Neural cell (in vitro differentiated cells): ENCODE data around the gene MUC21. TPM values are rescaled to one million over a fixed set of nuclear protein-coding genes. Genes with fewer than 3 reads are reported as not detected.

ENCODE experiments used
- H2AFZ ChIP-seq: fragments of 200-600, 300-800 bp; sonication (generic), shearing (Covaris generic); 2 replicates; pipeline ENCODE4 v1.6.0; 2014; ENCODE audit warnings: low read depth, mild to moderate bottlenecking, antibody characterized with exemption, low read length, moderate library complexity
- H3F3A ChIP-seq: fragments of 200-600 bp; shearing (Covaris generic); 2 replicates; pipeline ENCODE4 v1.6.1; 2016; ENCODE audit warnings: mild to moderate bottlenecking, moderate library complexity, mixed read lengths, antibody characterized with exemption, low read length; ENCODE audit not compliant: insufficient read depth, poor library complexity, severe bottlenecking
- H3K27ac ChIP-seq: fragments of 200-600, 300-800 bp; sonication (generic), shearing (Covaris generic); 2 replicates; pipeline ENCODE4 v1.5.1; 2014; ENCODE audit warnings: mild to moderate bottlenecking, low read length, moderate library complexity
- H3K27me3 ChIP-seq: fragments of 300-800, 200-600 bp; sonication (generic), shearing (Covaris generic); 2 replicates; pipeline ENCODE4 v1.6.0; 2014; ENCODE audit warnings: mild to moderate bottlenecking, low read depth, low read length, moderate library complexity; ENCODE audit not compliant: insufficient read depth
- H3K36me3 ChIP-seq: fragments of 300-800, 200-600 bp; sonication (generic), shearing (Covaris generic); 2 replicates; pipeline ENCODE4 v1.5.1; 2014; ENCODE audit warnings: mild to moderate bottlenecking, antibody characterized with exemption, low read length, moderate library complexity; ENCODE audit not compliant: insufficient read depth
- H3K4me2 ChIP-seq: fragments of 300-800, 200-600 bp; sonication (generic), shearing (Covaris generic); 2 replicates; pipeline ENCODE4 v1.6.0; 2014; ENCODE audit warnings: mild to moderate bottlenecking, low read length
- H3K4me3 ChIP-seq: fragments of 300-800, 200-600 bp; sonication (generic), shearing (Covaris generic); 2 replicates; pipeline ENCODE4 v1.5.1; 2014; ENCODE audit warnings: mild to moderate bottlenecking, low read length, moderate library complexity
- H3K79me2 ChIP-seq: fragments of 200-600 bp; shearing (Covaris generic); replicated peaks from 2 replicates; pipeline ENCODE4 v1.6.0; 2014; ENCODE audit warnings: mild to moderate bottlenecking, low read length, moderate library complexity; ENCODE audit not compliant: insufficient read depth
- H3K9ac ChIP-seq: fragments of 300-800, 200-600 bp; sonication (generic), shearing (Covaris generic); 2 replicates; pipeline ENCODE4 v1.6.1; 2016; ENCODE audit warnings: mild to moderate bottlenecking, low read length, mixed read lengths
- H3K9me2 ChIP-seq: fragments of 200-600 bp; shearing (Covaris generic); 2 replicates; pipeline ENCODE4 v1.6.1; 2016; ENCODE audit warnings: mild to moderate bottlenecking, low read length, mixed read lengths; ENCODE audit not compliant: insufficient read depth
- H3K9me3 ChIP-seq: fragments of 200-600, 300-800 bp; sonication (generic), shearing (Covaris generic); 2 replicates; pipeline ENCODE4 v1.6.1; 2016; ENCODE audit warnings: mild to moderate bottlenecking, mixed run types, low read length, moderate library complexity, mixed read lengths
- H4K20me1 ChIP-seq: fragments of 200-600 bp; shearing (Covaris generic); 2 replicates; pipeline ENCODE4 v1.6.1; 2016; ENCODE audit warnings: mild to moderate bottlenecking, mixed run types; ENCODE audit not compliant: insufficient read depth
- EP300 ChIP-seq: fragments of 450-650 bp; conservative IDR thresholded peaks from 2 replicates; pipeline ENCODE4 v1.6.1; 2014; ENCODE audit warnings: antibody characterized with exemption, mild to moderate bottlenecking, moderate library complexity; ENCODE audit not compliant: poor library complexity, severe bottlenecking
- EZH2 ChIP-seq: fragments of 200-600, 300-800 bp; shearing (Covaris generic), sonication (generic); IDR thresholded peaks from 2 replicates; pipeline ENCODE4 v1.6.1; 2014; ENCODE audit warnings: antibody characterized with exemption, low read length, borderline replicate concordance, mild to moderate bottlenecking; ENCODE audit not compliant: insufficient read depth, poor library complexity, severe bottlenecking
- MXI1 ChIP-seq: fragments of 450-650 bp; conservative IDR thresholded peaks from 2 replicates; pipeline ENCODE4 v1.6.1; 2014; ENCODE audit warnings: antibody characterized with exemption, mild to moderate bottlenecking; ENCODE audit not compliant: poor library complexity, severe bottlenecking
- POLR2AphosphoS5 ChIP-seq: IDR thresholded peaks from 2 replicates; pipeline ENCODE4 v1.6.1; 2012
- RAD21 ChIP-seq: fragments of 450-650 bp; conservative IDR thresholded peaks from 2 replicates; pipeline ENCODE4 v1.6.1; 2014; ENCODE audit warnings: antibody characterized with exemption, mild to moderate bottlenecking, moderate library complexity
- SMC3 ChIP-seq: fragments of 450-650 bp; conservative IDR thresholded peaks from 2 replicates; pipeline ENCODE4 v1.6.1; 2014; ENCODE audit warnings: antibody characterized with exemption, mild to moderate bottlenecking, moderate library complexity; ENCODE audit not compliant: poor library complexity
- TAF1 ChIP-seq: IDR thresholded peaks from 2 replicates; pipeline ENCODE4 v1.6.1; 2012; ENCODE audit warnings: low read depth
- polyA minus RNA-seq: library from RNA; depleted of rRNA, polyadenylated mRNA; stranded (reverse); fragments of >200 nt; gene quantifications from 2 replicates; pipeline ENCODE4 v1.2.3, GENCODE V29; 2014
- polyA plus RNA-seq: library from polyadenylated mRNA; depleted of rRNA; stranded (reverse); fragments of >200 nt; gene quantifications from 2 replicates; pipeline ENCODE4 v1.2.3, GENCODE V29; 2014
- TF ChIP-seq, protein P1 (sequence below): IDR thresholded peaks from 2 replicates; pipeline ENCODE4 v1.6.1; 2012; ENCODE audit warnings: borderline replicate concordance
- TF ChIP-seq, protein P2 (sequence below): fragments of 450-650 bp; IDR thresholded peaks from 2 replicates; pipeline ENCODE4 v1.5.1; 2014; ENCODE audit warnings: antibody characterized with exemption, mild to moderate bottlenecking, moderate library complexity; ENCODE audit not compliant: poor library complexity, severe bottlenecking

The MUC21 gene
- not detected in 2 replicates for polyA plus RNA-seq
- polyA minus RNA-seq = not detected in 2 replicates

DNA sequence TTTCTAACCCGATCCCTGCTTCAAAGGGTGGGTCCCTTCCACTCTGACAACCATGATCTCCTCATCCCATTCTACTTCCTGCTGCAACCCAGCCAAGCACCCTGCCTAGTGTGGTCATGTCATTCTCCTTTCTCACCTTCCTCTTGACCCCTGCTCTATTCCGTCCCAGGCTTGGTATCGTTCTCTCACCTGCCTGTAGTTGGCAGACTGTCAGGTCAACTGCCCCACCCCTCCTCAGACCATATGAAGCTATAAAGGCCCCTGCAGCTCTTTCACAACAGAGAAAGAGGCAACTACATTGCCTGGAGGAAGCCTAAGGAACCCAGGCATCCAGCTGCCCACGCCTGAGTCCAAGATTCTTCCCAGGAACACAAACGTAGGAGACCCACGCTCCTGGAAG, at the start of gene MUC21:
MUC21 (plus strand) TSS at position 280 of the 400 bp plus-strand sequence. CDS start 241 bp downstream, outside the sequence.
- H3K36me3 ChIP-seq = no peaks in the 10 kb centered on the region
- no peak within 1 kb of the TSS for H3K9ac ChIP-seq
- H2AFZ ChIP-seq = no peak within 1 kb of the TSS
- H3K27me3 ChIP-seq = no peaks in the 10 kb centered on the region
- no peaks in the 10 kb centered on the region for H3K79me2 ChIP-seq
- no peak within 1 kb of the TSS for H3K4me2 ChIP-seq
- H4K20me1 ChIP-seq = no peaks in the 10 kb centered on the region
- no peaks in the 10 kb centered on the region for H3F3A ChIP-seq
- H3K4me3 ChIP-seq = no peak within 1 kb of the TSS
- TF ChIP-seq TAF1 (no peak), EP300 (no peak), POLR2AphosphoS5 (no peak), RAD21 (no peak), SMC3 (no peak), EZH2 (no peak), MXI1 (no peak)
- TF ChIP-seq, protein P1, sequence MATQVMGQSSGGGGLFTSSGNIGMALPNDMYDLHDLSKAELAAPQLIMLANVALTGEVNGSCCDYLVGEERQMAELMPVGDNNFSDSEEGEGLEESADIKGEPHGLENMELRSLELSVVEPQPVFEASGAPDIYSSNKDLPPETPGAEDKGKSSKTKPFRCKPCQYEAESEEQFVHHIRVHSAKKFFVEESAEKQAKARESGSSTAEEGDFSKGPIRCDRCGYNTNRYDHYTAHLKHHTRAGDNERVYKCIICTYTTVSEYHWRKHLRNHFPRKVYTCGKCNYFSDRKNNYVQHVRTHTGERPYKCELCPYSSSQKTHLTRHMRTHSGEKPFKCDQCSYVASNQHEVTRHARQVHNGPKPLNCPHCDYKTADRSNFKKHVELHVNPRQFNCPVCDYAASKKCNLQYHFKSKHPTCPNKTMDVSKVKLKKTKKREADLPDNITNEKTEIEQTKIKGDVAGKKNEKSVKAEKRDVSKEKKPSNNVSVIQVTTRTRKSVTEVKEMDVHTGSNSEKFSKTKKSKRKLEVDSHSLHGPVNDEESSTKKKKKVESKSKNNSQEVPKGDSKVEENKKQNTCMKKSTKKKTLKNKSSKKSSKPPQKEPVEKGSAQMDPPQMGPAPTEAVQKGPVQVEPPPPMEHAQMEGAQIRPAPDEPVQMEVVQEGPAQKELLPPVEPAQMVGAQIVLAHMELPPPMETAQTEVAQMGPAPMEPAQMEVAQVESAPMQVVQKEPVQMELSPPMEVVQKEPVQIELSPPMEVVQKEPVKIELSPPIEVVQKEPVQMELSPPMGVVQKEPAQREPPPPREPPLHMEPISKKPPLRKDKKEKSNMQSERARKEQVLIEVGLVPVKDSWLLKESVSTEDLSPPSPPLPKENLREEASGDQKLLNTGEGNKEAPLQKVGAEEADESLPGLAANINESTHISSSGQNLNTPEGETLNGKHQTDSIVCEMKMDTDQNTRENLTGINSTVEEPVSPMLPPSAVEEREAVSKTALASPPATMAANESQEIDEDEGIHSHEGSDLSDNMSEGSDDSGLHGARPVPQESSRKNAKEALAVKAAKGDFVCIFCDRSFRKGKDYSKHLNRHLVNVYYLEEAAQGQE = no peak
- TF ChIP-seq, protein P2, sequence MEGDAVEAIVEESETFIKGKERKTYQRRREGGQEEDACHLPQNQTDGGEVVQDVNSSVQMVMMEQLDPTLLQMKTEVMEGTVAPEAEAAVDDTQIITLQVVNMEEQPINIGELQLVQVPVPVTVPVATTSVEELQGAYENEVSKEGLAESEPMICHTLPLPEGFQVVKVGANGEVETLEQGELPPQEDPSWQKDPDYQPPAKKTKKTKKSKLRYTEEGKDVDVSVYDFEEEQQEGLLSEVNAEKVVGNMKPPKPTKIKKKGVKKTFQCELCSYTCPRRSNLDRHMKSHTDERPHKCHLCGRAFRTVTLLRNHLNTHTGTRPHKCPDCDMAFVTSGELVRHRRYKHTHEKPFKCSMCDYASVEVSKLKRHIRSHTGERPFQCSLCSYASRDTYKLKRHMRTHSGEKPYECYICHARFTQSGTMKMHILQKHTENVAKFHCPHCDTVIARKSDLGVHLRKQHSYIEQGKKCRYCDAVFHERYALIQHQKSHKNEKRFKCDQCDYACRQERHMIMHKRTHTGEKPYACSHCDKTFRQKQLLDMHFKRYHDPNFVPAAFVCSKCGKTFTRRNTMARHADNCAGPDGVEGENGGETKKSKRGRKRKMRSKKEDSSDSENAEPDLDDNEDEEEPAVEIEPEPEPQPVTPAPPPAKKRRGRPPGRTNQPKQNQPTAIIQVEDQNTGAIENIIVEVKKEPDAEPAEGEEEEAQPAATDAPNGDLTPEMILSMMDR = no peak
- no peaks in the 10 kb centered on the region for H3K9me2 ChIP-seq
- H3K9me3 ChIP-seq = no peaks in the 10 kb centered on the region
- no peak within 1 kb of the TSS for H3K27ac ChIP-seq

DNA sequence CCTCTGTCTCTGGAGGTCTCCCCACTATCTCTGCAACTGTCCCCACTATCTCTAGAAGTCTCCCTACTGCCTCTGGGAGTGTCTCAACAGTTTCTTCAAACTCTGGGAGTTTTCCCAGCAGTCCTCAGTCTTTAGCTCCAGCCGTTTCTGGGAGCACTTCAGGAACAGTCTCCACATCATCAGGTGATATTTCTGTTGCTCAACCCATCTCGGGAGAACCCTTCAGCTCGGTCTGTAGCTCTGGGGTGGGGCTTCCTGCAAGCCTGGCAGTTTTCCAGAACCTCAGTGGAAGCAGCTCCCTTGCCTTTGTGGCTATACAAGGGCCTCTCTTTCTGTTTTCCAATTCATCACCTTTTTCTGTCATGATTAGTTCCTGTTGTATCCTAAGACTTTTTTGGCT, 48.5 kb upstream of the MUC21 start:
- H3K79me2 ChIP-seq = no peaks in the 10 kb centered on the region
- no peaks in the 10 kb centered on the region for H3K27me3 ChIP-seq
- no peak overlapping the region for H3K9ac ChIP-seq
- no peaks in the 10 kb centered on the region for H3K9me2 ChIP-seq
- H3K4me3 ChIP-seq = no peak overlapping the region
- no peak for TF ChIP-seq SMC3
- no peak for TF ChIP-seq EP300
- TF ChIP-seq, protein P1 = no peak
- no peak for TF ChIP-seq MXI1
- TF ChIP-seq TAF1 = no peak
- TF ChIP-seq POLR2AphosphoS5 = no peak
- TF ChIP-seq, protein P2 = no peak
- no peak for TF ChIP-seq RAD21
- no peak for TF ChIP-seq EZH2
- no peaks in the 10 kb centered on the region for H3K36me3 ChIP-seq
- H4K20me1 ChIP-seq = no peaks in the 10 kb centered on the region
- H3F3A ChIP-seq = no peaks in the 10 kb centered on the region
- no peak overlapping the region for H3K27ac ChIP-seq
- H3K9me3 ChIP-seq = no peaks in the 10 kb centered on the region
- H3K4me2 ChIP-seq = no peak overlapping the region
- no peak overlapping the region for H2AFZ ChIP-seq
